ENCODE data around the gene SLC38A3.

- TF ChIP-seq CTCF (IDR thresholded peaks at IDR 0.05), result no peak
- no peak for TF ChIP-seq POLR2A (IDR thresholded peaks at IDR 0.05)
Observed at GRCh38 chr3:50172626-50173220, 32.3 kb upstream of the SLC38A3 start.

Measured in uterus (tissue), 2 donors.